GM18499 (cell line): ENCODE measurements around the gene C14orf180.

ENCODE experiments used
- ATAC-seq: cut with Tn5 transposase; IDR thresholded peaks from one replicate; pipeline ENCODE4 v1.9.1; 2021; ENCODE audit warnings: moderate number of reproducible peaks; ENCODE audit not compliant: insufficient read depth, unreplicated experiment

The C14orf180 gene

GRCh38 chr14:104591031-104591430, 11.5 kb downstream of the C14orf180 start:
- ATAC-seq: no peak

DNA sequence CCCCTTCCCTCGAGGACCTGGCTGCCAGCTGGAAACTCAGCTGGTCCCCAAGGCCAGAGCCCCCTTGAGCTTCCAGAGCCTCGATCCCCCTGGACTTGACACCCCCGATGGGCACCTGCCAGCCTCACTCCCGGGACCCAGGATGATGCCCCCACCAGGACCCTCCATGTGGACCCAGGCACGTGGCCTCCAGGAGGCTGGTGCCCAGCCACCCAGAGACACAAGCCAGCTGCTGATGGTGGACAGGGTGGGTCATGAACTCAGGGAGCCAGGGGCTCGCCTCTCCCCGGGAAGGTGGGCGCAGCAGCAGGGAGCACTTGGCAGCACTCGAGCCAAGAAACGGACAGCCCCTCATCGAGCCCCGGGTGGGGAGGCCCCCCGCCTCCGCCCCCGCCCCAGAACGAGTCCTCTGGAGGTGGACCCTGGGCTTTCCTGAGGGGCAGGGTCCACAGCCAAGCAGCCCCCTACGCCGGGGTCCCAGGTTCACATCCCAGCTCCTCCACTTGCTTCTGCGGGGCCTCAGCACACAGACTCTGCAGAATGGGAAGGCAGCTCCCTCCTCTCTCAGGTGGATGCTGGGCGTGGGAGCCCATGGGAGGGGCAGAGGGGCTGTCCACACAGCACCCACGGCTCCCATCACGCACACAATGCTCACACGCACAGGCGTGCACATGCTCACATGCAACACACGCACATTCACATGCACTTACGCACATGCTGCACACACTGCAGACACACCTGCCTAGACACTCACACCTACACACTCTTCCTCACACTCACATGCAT, 12.1 kb downstream of the C14orf180 start:
- no peak for ATAC-seq

DNA sequence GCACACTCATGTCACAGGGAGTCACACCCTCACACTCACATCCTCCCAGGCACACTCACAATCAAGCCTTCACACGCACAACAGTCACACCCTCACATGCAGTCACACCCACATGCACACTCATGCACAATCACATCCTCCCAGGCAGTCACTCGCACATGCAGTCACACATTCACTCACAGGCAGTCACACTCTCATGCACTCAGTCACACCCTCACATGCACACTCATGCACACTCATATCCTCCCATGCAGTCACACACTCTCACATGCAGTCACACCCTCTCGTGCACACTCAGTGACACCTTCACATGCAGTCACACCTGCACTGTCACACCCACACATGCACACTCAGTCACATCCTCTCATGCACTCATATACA, 12.7 kb downstream of the C14orf180 start:
- ATAC-seq: no peak

DNA sequence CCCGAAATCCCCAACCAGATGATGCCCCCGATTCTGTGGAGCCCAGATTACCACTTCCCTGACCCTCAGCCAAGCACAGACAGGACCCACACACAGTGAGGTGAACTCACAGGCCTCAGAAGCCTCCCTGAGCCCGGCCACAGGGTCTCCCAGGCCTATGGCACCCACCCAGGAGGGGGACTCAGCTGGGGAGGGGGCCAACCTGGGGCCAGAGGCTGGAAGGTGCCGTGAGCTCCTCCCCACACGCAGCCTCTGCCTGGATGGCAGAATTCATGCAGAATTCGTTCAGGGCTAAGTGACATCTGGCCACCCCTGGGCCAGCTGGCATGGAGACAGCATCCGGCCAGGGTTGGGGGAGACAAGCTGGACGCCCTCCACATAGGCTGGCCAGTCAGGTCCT, 13.2 kb downstream of the C14orf180 start:
- ATAC-seq: no peak

DNA sequence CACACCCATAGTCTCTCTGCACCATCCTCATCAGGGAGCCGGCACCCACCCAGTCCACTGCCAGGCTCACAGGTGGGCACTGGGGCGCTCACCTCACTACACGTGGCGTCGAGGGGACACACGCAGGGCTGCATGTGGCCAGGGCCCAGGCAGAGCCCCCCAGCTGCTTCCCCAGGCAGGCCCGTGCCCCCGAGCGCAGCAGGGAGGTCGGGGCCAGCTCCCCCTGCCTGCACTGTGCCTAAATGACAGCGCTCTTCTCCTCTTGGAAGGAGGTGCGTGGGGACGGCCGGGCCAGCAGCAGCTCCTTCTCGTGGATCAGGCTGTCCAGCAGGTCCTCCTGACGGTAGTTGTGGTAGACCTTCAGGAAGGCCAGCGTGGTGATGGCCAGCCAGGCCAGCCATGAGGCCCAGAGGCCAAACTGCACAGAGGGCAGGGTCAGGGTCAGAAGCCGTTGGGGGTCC, 13.7 kb downstream of the C14orf180 start:
- ATAC-seq: no peak

- no peak for ATAC-seq
Observed at GRCh38 chr14:104593710-104594136, 14.2 kb downstream of the C14orf180 start.

- ATAC-seq: no peak
Observed at GRCh38 chr14:104594310-104595046, 14.9 kb downstream of the C14orf180 start.

DNA sequence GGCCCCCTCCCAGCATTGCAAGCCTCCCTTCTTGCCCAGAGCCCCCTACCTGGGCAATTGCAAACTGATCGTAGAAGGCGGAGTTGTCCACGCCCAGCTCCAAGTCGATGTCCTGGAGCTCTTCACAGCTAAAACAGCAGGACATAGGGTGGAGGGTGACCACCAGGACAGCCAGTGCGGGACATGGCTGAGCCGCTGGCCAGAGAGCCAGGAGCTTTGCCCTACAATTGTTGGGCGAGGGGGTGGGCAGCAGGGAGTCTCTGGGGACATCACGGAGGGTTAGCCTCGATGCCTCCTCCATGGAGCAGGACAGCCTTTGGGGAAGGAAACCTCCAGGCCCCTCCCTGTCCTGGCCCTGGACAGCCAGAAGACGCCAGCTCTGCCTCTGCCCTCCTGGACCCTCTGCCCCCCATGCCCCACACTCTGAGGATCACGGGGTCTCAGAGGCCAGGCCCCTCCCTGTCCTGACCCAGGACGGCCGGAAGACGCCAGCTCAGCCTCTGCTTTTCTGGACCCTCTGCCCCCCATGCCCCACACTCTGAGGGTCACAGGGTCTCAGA, 15.6 kb downstream of the C14orf180 start:
- ATAC-seq: no peak

DNA sequence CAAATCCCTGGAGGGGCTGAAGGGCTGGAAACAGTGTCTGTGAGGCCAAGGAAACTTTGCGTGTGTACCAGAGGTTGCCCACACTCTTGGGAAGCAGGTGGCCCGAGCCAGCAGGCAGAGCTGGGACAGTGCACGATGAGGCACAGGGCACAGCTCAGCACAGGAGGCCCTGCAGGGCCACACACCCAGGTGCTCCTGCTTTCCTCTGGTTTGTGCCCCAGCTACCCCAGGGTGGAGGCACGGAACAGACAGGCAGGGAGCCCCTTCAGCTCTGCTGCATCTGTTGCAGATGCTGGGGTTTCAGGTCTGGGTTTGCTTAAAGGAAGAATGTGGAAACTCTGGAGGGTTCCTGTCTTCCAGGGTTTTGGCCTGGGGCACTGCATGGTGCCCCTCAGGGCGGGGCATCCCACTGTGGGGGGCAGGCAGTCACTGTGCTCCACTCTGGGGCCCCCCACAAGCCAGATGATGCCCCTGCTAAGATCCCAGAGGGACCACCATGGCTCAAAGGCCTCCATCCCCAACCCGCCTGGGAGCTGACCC, 16.4 kb downstream of the C14orf180 start:
- ATAC-seq: no peak

DNA sequence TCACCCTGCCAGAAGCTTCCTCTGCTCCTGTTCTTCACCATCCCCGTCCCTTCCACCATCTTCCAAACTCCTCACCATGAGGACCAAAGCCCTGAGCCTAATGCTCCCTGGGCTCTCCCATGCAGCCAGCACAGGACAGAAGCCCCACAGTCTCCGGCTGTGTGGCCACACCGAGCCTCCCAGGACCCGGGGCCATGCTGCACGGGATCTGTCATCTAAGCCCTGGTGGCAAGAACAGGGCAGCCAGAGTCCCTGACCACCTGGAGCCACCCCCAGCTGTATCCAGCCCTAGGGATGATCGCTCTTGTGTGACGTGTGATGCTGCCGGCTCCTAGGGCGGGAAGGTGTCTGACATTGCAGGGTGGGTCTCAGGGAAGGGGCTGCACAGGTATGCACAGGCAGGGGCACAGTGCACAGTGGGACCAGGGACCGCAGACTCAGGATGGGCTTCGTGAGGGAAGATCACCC, 16.9 kb downstream of the C14orf180 start:
- ATAC-seq: no peak

- no peak for ATAC-seq
Observed at GRCh38 chr14:104596927-104597351, 17.4 kb downstream of the C14orf180 start.

- ATAC-seq: no peak
Observed at GRCh38 chr14:104597576-104597975, 18.0 kb downstream of the C14orf180 start.

- no peak for ATAC-seq
Observed at GRCh38 chr14:104598039-104598909, 18.7 kb downstream of the C14orf180 start.

DNA sequence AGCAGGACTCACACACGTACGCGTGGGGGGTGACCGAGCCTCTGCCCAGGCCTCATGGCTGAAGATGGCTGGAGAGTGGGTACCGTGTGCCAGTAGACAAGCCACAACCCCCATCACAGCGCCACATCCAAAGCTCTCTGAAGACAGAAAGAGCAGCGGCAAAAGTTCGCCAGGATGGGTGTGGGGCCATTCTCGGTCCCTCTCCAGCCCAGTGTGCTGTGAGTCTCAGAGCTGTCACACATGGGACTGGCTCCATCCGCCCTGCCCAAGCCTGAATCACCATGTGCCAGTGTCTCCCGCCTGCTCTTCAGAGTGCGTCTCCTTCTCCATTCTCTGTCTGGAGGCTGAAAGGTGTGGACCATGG, 19.3 kb downstream of the C14orf180 start:
- no peak for ATAC-seq

- no peak for ATAC-seq
Observed at GRCh38 chr14:104599446-104599845, 19.9 kb downstream of the C14orf180 start.

GRCh38 chr14:104600141-104600643, 20.6 kb downstream of the C14orf180 start:
- ATAC-seq: no peak

DNA sequence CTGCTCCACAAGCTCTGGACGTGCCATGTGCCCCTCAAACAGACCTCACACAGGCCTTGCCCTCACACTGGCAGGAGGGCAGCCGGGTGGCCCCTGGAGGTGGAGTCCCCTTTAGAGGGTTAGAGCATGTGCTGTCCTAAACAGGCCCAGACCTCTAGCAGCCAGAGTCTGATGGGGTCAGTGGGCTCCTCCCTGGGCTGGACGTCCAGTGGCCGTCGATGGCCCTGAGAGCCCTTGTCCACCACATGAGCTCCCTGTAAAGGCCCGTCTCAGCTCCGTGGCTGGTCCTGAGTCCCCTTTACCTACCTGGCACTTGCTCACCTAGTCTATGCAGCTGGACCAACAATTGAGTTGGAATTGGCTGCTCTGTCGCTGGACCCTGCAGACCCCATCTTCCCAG, 21.2 kb downstream of the C14orf180 start:
- no peak for ATAC-seq

- no peak for ATAC-seq
Observed at GRCh38 chr14:104601786-104602185, 22.2 kb downstream of the C14orf180 start.

DNA sequence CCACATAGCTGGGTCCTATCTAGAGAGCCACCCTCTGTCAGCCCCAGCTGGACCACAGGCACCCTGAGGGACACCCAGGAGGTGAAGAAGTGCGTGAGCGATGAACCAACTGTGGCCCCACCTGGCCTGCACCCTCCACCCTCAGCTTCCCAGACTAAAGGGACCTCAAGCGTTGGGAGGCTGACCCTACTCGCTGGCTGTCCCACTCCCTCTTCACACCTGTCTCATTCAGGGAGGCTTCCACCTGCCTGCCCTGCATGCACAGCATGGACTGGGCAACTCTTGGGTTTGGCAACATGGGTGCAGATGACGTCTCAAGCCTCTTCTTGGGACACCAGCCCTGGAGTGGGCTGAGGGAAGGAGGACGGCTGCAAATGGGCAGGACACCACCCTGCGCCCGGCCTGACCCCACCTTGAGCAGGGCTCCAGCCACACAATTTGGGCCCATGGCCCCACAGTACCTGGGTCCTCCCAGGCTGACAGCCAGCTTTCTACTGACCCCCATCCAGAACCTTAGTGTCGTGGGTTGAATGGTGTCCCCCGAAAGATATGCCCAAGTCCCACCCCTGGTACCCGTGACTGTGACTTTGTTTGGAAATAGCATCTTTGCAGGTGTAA, 22.9 kb downstream of the C14orf180 start:
- no peak for ATAC-seq
